ENCODE results near the gene NDUFB10.
A peak's percentile ranks its signal among the peaks of the same experiment; 100 is the strongest.

NDUFB10 gene

DNA sequence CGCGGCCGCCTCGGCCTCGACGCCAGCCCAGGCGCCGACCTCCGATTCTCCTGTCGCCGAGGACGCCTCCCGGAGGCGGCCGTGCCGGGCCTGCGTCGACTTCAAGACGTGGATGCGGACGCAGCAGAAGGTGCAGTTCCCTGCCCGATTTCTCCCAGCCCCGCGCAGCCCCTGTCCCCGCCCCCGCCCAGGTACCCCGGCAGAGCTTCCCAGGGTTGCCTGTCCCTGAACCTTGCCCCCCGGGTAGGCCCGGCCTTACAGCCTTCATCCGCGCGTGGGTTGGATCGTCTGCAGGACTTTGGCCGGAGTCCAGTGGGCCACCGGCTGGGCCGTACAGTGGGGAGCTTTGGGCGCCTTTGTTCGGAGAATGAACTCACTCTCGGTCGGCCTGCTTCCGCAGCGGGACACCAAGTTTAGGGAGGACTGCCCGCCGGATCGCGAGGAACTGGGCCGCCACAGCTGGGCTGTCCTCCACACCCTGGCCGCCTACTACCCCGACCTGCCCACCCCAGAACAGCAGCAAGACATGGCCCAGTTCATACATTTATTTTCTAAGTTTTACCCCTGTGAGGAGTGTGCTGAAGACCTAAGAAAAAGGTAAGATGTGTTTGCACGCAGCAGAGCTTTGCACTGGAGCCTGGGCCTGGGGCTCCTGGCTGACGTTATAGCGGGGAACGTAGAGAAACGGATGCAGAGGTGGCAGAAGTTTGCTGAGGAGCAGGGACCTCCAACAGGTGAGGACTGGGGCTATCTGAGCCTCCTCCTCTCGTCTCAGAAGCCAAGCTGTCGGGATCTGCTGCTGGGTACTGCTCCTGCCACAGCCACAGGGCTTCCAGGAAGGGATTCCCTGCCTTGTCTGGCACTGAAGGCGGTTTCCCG lies 25.2 kb downstream of the NDUFB10 start:
- DNase-seq (ENCODE audit: low read depth) = no peak

DNA sequence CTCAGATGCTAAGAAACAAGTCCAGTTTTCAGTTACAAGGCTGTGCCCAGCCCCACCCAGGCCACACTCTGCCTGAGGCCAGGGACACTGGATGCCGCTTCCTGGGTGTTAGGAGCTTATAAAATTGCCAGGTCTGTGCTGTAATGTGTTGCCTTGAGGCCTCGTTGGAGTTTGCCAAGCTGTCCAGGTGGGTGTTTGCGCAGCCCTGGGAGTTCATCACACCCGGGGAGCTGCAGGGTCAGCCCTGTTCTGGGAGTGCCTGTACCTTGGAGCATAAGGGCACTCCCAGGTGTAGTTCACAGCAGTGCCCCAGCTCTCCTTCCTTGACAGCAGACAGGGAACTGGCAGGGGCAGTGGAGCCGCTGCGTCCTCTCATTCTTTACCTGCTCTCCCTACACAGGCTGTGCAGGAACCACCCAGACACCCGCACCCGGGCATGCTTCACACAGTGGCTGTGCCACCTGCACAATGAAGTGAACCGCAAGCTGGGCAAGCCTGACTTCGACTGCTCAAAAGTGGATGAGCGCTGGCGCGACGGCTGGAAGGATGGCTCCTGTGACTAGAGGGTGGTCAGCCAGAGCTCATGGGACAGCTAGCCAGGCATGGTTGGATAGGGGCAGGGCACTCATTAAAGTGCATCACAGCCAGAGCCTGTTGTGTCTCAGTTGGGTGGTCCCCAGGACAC lies 26.3 kb downstream of the NDUFB10 start:
- DNase-seq (ENCODE audit: low read depth) = no peak

- DNase-seq (ENCODE audit: low read depth) = no peak
These were observed 27.9 kb downstream of the NDUFB10 start for GRCh38 chr16:1987198-1987597.

DNA sequence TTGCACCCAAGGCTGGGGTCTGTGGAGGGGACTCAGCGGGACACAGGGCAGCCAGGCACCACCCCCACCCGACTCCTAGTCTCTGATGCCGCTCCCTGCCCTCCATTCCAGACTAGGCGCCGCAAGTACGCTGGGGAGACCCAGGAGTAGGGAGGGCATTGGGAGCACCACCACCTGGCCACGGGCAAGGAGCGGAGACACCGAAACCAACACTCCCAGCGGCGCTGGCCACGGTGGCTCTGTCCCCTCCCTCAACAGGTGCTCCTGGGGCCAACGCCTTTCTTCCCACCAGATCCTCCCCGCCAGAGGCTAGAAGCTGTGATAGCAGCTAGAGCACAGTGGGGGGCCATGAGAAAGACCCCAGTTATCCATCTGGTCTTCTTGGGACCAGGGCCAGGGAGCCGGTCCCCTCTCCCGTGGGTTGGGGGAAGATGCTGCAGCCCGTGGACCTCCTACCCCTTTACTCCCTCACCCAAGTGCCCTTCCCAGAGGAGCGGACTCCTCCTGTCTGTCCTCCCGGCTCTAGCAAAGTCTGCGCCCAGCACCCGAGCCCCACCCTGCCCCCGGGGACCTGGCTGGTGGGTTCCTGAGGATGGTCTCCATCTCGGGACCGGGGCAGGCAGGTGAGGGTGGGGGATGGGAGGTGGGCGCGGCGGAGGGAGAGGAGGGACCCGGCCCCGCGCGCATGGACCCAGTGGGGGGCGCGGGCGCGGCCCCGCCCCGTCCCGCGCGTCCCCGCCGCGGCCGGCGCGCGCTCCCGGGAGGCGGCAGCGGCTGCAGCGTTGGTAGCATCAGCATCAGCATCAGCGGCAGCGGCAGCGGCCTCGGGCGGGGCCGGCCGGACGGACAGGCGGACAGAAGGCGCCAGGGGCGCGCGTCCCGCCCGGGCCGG lies 30.1 kb downstream of the NDUFB10 start, which contains the start of gene SYNGR3:
SYNGR3 (plus strand) TSS at position 762 of the 892 bp plus-strand sequence. CDS start 133 bp downstream, outside the sequence.
- DNase-seq (ENCODE audit: low read depth) = no peak

- DNase-seq (ENCODE audit: low read depth) = no peak
These were observed 30.7 kb downstream of the NDUFB10 start for GRCh38 chr16:1990101-1990350.

GRCh38 chr16:1990351-1991134 lies 31.2 kb downstream of the NDUFB10 start:
- no peak for DNase-seq (ENCODE audit: low read depth)

DNA sequence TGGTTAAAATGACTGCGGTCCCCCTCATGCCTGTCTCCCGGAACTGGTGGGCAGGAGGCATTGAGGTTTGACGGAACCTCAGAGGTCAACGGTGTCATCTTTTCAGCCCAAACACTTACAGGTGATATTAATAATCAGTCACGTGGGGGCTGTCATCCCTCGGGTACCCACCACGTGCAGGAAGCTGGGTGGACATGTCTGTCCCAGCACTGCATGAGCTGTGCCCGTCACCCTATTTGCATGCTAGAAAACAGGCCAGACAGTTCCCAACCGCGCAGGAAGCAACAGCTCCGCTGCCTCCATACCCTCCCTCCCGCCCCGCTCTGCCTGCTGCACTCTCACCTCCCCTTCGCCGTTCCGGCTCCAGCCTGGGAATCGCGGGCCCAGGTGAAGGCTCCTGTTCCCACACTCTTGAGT lies 31.8 kb downstream of the NDUFB10 start:
- DNase-seq (ENCODE audit: low read depth) = no peak

GRCh38 chr16:1991588-1991947 lies 32.2 kb downstream of the NDUFB10 start:
- DNase-seq (ENCODE audit: low read depth) = no peak

DNA sequence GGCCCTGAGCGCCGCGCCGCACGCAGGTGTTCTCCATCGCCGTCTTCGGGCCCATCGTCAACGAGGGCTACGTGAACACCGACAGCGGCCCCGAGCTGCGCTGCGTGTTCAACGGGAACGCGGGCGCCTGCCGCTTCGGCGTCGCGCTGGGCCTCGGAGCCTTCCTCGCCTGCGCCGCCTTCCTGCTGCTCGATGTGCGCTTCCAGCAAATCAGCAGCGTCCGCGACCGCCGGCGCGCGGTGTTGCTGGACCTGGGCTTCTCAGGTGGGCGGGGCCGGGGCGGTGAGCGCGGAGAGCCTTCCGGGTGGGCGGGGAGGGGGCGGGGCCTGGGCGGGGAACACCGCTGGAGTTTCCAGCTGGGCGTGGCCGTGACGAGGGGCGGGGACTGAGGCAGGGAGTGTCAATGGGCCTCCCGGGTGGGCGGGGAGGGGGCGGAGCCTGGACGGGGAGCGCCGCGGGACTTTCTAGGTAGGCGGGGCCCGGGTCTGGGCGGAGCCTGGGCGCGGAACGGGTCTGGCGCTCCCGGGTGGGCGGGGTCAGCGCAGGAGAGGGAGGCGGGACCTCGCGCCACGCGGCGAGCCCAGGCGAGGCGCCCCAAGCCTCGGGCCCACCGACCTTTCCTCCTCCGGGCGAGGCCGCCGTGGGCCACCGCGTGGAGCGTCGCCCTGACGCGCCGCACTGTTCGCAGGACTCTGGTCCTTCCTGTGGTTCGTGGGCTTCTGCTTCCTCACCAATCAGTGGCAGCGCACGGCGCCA lies 32.8 kb downstream of the NDUFB10 start:
- peak; percentile 97 for DNase-seq (ENCODE audit: low read depth)

- no peak for DNase-seq (ENCODE audit: low read depth)
These were observed 33.5 kb downstream of the NDUFB10 start for GRCh38 chr16:1992704-1993317.

DNA sequence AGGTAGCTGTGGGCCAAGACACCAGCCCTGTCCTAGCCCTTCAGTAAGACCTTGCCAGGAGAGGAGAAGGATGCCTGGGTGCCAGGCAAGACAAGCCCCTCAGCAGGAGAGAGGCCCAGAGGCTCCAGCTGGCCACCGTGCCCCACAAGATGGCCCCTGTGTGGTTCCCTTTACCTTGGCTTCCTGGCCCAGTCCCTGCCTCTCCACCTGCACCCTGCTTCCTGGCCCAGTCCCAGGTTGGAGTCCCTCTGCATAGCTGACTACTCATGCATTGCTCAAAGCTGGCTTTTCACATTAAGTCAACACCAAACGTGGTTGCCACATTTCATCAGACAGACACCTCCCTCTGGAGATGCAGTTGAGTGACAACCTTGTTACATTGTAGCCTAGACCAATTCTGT lies 34.4 kb downstream of the NDUFB10 start:
- DNase-seq (ENCODE audit: low read depth) = no peak

DNA sequence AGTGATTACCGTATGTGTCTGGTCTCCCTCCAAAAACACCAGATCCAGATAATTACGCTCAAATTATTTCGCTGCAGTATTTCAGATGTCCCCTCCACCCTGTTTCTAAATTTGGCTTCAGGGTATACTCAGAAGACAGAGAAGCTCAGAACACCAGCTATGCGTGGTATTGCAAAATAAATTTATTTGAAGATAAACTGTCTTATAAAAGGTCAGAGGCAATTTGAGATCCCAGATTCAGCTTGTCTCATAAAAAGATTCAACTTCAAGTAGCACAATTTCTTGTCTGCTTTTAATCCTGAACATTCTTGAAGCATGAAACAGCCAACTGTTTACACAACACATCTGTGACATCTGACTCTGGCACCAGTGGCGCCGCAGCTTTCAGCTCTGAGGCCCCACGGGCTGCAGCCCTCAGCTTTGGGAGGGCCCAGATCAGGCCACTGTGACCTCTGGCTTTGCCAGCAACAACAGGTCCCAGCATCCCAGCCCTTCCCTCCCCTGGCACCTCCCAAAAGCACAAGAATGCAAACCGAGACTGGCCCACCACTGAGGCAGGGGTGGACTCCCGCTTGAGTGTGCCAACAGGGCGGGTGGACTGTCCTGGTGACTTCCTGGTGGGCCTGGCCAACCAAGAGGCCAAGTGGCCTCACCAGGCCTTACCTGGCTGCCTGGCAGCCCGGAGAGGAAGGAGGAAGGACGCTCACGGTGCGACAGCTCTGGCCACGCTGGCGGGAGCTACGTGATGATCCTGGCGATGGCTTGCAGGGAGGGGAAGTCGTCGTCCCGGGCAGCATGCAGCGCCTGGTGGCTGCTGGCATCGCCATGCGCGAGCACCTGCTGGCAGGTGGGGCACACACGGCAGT lies 38.4 kb downstream of the NDUFB10 start:
- DNase-seq (ENCODE audit: low read depth) = no peak

- no peak for DNase-seq (ENCODE audit: low read depth)
These were observed 39.1 kb downstream of the NDUFB10 start for GRCh38 chr16:1998360-1998835.

DNA sequence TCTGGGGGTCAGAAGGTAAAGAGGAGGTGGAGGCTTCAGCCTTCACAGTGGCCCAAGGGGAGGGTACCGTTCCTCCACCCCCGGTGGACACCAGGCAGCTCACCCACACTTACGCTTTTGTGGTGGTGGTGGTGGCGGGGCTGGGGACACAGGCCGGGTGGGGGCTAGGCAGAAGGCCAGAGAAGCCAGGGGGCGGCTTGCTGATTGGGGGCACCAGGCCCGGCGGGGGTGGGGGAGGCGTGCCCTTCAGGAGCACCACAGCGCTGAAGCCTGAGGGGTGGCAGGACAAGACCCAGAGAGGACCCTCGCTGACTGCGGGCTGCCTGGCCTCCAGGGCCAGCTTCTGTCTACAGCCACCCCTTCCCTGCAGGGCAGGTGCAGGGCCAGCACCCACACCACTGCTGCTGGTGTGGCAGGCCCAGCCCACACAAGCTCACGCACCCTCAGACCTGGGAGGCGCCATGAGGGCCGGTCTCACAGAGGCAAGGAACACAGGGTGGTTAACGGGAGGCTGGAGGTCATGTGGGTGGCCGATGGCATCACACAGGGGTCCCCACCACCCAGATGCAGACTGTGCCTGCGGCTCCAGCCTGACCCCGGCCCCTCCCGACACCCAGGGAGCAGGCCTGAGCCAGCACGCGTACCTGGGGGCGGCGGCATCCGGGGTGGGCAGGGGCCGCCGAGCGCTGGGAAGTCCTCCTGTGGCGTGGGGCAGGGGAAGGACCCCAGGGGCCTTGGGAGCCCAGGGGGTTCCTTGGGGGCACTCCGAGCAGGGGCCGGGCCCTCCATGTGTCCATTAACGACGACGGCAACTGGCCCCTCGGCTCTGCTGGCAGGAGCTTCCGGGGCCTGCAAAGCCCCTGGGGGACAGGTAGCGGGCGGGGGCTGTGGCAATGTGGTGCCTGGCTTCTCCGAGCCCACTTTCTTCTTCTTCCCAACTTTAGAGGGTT lies 39.8 kb downstream of the NDUFB10 start:
- DNase-seq (ENCODE audit: low read depth) = no peak

- no peak for DNase-seq (ENCODE audit: low read depth)
These were observed 40.7 kb downstream of the NDUFB10 start for GRCh38 chr16:1999866-2000514.

- no peak for DNase-seq (ENCODE audit: low read depth)
These were observed 41.7 kb downstream of the NDUFB10 start for GRCh38 chr16:2001035-2001434.

DNA sequence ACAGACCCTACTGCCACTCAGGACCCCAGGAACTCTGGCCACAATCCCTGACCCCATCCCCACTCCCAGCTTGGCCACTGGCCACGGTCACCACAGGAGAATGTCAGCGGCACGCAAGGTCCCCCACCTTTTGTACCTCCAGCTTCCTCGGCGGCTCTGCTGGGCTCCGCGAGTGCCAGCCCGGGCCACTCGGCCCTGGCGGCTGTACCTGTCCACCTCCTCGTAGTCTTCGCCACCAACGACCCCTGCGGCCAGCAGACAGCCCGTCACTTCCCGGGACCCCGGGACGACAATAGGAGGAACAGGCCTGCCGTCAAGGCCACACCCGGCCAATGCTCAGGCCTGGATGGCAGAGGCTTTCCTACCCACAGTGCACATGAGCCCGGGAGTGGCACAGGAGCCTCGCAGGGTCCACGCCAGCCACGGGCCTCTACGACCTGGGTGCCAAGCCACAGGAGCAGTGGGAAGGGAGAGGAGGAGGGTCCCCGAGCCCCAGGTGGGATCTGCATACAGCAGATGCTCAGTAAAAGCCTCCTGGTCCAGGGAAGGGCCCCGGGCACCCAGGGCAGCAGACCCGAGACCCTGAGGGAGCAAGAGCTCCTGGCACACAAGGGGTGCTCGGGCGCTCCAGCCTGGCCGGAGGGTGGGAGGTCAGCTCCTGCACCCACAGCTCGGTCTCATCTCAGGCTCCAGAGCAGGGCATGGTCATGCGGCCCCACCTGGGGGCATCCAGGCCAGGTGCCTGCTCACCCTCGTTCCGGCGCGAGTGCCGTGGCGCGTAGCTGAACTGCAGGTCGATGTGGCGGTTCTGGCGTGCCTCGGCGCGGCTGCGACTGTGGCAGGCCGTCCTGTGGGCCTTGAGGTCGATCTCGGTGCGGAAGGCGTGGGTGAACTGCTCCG lies 42.4 kb downstream of the NDUFB10 start:
- no peak for DNase-seq (ENCODE audit: low read depth)
